Duodenal mucosa (tissue), 2 donors: ENCODE results near the gene NFE2.
A peak's percentile ranks its signal among the peaks of the same experiment; 100 is the strongest.
"Not testable (repeated sequence)": the region's sequence is repeated elsewhere in the genome, so short reads cannot be mapped to it uniquely, and the experiment has no call there.

Source experiments
- H3K27ac ChIP-seq: one replicate; pipeline ENCODE4 v1.7.0; 2013; ENCODE audit warnings: low read depth, low read length
- H3K27me3 ChIP-seq, 2 donors: one replicate each; pipeline ENCODE4 v1.7.0; 2013; ENCODE audit warnings: low read length in 2 of 2, control low read depth in 1 of 2; ENCODE audit not compliant: insufficient read depth in 2 of 2, control insufficient read depth in 1 of 2
- H3K36me3 ChIP-seq, 2 donors: one replicate each; pipeline ENCODE4 v1.7.0; 2013; ENCODE audit warnings: low read length in 2 of 2, control low read depth in 1 of 2; ENCODE audit not compliant: insufficient read depth in 2 of 2, control insufficient read depth in 1 of 2
- H3K4me1 ChIP-seq, 2 donors: one replicate each; pipeline ENCODE4 v1.7.0; 2013; ENCODE audit warnings: low read length in 2 of 2, control low read depth in 1 of 2; ENCODE audit not compliant: insufficient read depth in 2 of 2, control insufficient read depth in 1 of 2
- H3K4me3 ChIP-seq, 2 donors: one replicate each; pipeline ENCODE4 v1.7.0; 2013; ENCODE audit warnings: low read length in 2 of 2, low read depth in 1 of 2
- H3K9ac ChIP-seq, 2 donors: one replicate each; pipeline ENCODE4 v1.7.0; 2013; ENCODE audit warnings: low read length in 2 of 2, low read depth in 1 of 2
- H3K9me3 ChIP-seq, 2 donors: one replicate each; pipeline ENCODE4 v1.7.0; 2013; ENCODE audit warnings: low read length in 2 of 2, control low read depth in 1 of 2; ENCODE audit not compliant: control insufficient read depth in 1 of 2

The NFE2 gene

GRCh38 chr12:54294152-54294952, 6.5 kb downstream of the NFE2 start:
- Histone ChIP-seq H3K27ac (no peak overlapping the region), H3K9me3 (no peaks in the 10 kb centered on the region), H3K4me1 (no peaks in the 10 kb centered on the region), H3K9ac (no peak overlapping the region), H3K4me3 (no peak overlapping the region), H3K27me3 (peaks cover 4% of the 10 kb centered on the region in 2 donors), H3K36me3 (no peaks in the 10 kb centered on the region)

GRCh38 chr12:54292931-54293241, 7.9 kb downstream of the NFE2 start:
- no peak overlapping the region for H3K9ac ChIP-seq
- H3K27me3 ChIP-seq: no peaks in the 10 kb centered on the region
- H3K4me1 ChIP-seq: peaks cover 3% of the 10 kb centered on the region in 2 donors
- no peak overlapping the region for H3K27ac ChIP-seq
- no peaks in the 10 kb centered on the region for H3K9me3 ChIP-seq
- H3K4me3 ChIP-seq: no peak overlapping the region
- H3K36me3 ChIP-seq: no peaks in the 10 kb centered on the region

- Histone ChIP-seq H3K4me1 (peaks cover 5 to 7% of the 10 kb centered on the region in 2 donors), H3K27ac (no peak overlapping the region), H3K9me3 (no peaks in the 10 kb centered on the region)
Measured at GRCh38 chr12:54292083-54292930, 8.5 kb downstream of the NFE2 start.

GRCh38 chr12:54287261-54288157, 13.3 kb downstream of the NFE2 start:
- no peak overlapping the region for H3K9ac ChIP-seq
- H3K27ac ChIP-seq: no peak overlapping the region
- no peak overlapping the region for H3K4me3 ChIP-seq
- H3K9me3 ChIP-seq: no peaks in the 10 kb centered on the region
- peaks cover 33 to 48% of the 10 kb centered on the region in 2 donors for H3K36me3 ChIP-seq
- H3K4me1 ChIP-seq: peaks cover 48 to 51% of the 10 kb centered on the region in 2 donors
- H3K27me3 ChIP-seq: no peaks in the 10 kb centered on the region

More at GRCh38 chr12:54292083-54292930, 8.5 kb downstream of the NFE2 start:
- Histone ChIP-seq H3K36me3 (peaks cover 2 to 6% of the 10 kb centered on the region in 2 donors), H3K9ac (no peak overlapping the region), H3K27me3 (no peaks in the 10 kb centered on the region), H3K4me3 (no peak overlapping the region)

GRCh38 chr12:54286042-54287030, 14.5 kb downstream of the NFE2 start:
- Histone ChIP-seq H3K27me3 (no peaks in the 10 kb centered on the region), H3K9ac (no peak overlapping the region), H3K4me1 (peaks cover 54 to 63% of the 10 kb centered on the region in 2 donors), H3K9me3 (no peaks in the 10 kb centered on the region), H3K27ac (no peak overlapping the region), H3K4me3 (no peak overlapping the region), H3K36me3 (peaks cover 41 to 57% of the 10 kb centered on the region in 2 donors)

GRCh38 chr12:54285150-54286041, 15.4 kb downstream of the NFE2 start:
- H3K27me3 ChIP-seq: no peaks in the 10 kb centered on the region
- H3K27ac ChIP-seq: no peak overlapping the region
- peaks cover 54 to 65% of the 10 kb centered on the region in 2 donors for H3K4me1 ChIP-seq
- no peaks in the 10 kb centered on the region for H3K9me3 ChIP-seq
- H3K9ac ChIP-seq: peak overlapping the region in 1 of 2 donors; percentile 25
- peaks cover 42 to 57% of the 10 kb centered on the region in 2 donors for H3K36me3 ChIP-seq
- peak overlapping the region in 1 of 2 donors; percentile 26 for H3K4me3 ChIP-seq

- Histone ChIP-seq H3K4me3 (peak overlapping the region; percentile 88 to 100), H3K4me1 (peaks cover 54 to 65% of the 10 kb centered on the region in 2 donors), H3K36me3 (peaks cover 42 to 57% of the 10 kb centered on the region in 2 donors), H3K9ac (peak overlapping the region; percentile 26 to 98)
- H3K27me3 ChIP-seq, H3K27ac ChIP-seq, H3K9me3 ChIP-seq: not testable (repeated sequence)
Measured at GRCh38 chr12:54284070-54284780, 16.6 kb downstream of the NFE2 start.

- H3K4me3 ChIP-seq: peak overlapping the region; percentile 88 to 100
- H3K9me3 ChIP-seq: no peaks in the 10 kb centered on the region
- H3K9ac ChIP-seq: peak overlapping the region; percentile 36 to 98
- no peak overlapping the region for H3K27ac ChIP-seq
- peaks cover 60 to 69% of the 10 kb centered on the region in 2 donors for H3K4me1 ChIP-seq
- H3K36me3 ChIP-seq: peaks cover 42 to 57% of the 10 kb centered on the region in 2 donors
- no peaks in the 10 kb centered on the region for H3K27me3 ChIP-seq
Measured at GRCh38 chr12:54282949-54283593, 17.7 kb downstream of the NFE2 start.
